HG03354 (cell line): ENCODE results near the gene EVX2.

Source experiments
- ATAC-seq: cut with Tn5 transposase; IDR thresholded peaks from one replicate; pipeline ENCODE4 v1.9.1; 2021; ENCODE audit warnings: mild to moderate bottlenecking; ENCODE audit not compliant: unreplicated experiment, poor library complexity, severe bottlenecking

EVX2 gene

DNA sequence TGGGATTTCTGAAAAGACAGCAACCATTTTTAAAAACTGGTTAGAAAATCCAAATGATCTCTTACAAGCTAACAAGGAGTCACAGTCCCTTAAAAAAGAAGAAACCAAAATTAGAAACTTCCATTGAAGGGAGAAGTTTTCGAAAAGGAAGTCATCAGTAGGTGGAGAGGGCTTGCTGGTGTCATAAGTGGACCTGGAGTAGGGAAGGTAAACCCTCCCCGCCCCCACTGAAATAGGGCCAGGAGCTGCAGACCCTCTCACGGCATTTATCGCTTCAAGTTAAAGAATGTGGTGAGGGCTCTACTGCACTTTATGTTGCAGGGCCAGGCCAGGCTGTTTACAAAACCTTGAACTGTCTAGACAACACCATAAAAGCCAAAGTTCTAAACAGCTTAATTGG lies 26.2 kb upstream of the EVX2 start:
- ATAC-seq, result no peak

DNA sequence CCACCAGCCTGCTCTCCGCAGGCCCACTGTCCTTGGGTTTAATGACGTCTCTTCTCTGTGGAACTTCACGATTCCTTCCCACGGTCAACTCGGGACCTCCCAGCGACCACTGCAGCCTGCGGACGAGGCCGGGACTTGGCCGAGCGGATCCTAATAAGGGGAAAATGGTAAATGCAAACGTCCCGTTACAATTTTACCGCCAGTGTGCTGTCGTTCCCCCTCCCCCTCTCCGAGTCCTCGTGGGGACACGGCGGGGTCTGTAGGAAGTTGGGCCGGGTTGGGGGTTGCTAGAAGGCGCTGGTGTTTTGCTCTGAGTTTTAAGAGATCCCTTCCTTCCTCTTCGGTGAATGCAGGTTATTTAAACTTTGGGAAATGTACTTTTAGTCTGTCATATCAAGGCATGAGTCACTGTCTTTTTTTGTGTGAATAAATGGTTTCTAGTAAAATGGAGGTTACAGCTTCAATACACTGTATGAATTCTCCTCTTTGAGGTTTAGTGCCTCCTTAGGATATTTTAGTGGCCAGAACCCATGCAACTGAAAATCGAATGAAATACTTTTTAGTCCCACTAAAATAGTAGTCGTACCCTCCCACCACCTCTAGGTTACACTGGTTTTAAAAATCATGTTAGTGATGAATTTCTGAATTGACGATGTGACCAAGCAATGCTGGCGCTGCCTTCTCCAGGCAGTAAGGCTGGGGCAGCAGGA lies 25.6 kb upstream of the EVX2 start:
- no peak for ATAC-seq

GRCh38 chr2:176107731-176108181 lies 24.0 kb upstream of the EVX2 start:
- no peak for ATAC-seq

DNA sequence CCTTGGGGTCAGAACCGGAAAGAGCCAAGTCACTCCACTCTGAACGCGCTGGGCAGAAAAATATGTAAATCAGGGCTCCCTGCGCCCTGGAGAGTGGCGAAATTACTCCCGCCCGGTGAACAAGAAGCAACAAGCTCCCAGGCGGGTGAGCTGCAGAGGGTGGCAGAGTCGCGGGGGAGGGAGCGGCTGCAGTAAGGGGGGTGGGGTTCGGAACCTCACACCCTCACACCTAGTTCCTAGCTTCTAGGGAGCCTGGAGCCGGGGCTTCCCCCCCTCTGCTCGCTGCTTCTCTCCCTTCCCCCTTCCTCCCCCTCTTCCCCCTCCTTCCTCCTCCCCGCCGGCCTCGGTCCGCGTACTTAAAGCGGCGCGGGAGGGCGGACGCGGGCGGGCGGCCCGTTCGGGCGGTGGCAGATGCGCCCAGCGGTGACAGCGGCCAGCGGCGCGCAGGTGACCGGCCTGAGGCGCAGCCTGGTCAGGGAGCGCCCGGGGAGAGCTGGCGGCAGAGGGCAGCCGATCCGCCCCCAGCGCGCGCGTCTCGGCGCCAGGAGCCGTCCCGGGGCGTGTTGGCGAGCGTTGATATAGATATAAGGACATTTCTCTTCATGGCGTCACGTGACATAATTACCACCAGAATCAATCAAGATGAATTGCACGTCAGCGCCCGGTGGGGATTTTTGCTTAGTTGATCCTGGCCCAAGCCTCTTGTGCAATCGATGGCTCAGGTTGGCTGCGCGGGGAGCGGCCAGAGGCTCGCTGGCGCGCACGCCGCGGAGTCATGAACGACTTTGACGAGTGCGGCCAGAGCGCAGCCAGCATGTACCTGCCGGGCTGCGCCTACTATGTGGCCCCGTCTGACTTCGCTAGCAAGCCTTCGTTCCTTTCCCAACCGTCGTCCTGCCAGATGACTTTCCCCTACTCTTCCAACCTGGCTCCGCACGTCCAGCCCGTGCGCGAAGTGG lies 23.1 kb upstream of the EVX2 start, which contains the start of gene HOXD11:
HOXD11 (plus strand) TSS at position 700 of the 959 bp plus-strand sequence; CDS start at position 776, 76 bp downstream.
- ATAC-seq, result no peak

DNA sequence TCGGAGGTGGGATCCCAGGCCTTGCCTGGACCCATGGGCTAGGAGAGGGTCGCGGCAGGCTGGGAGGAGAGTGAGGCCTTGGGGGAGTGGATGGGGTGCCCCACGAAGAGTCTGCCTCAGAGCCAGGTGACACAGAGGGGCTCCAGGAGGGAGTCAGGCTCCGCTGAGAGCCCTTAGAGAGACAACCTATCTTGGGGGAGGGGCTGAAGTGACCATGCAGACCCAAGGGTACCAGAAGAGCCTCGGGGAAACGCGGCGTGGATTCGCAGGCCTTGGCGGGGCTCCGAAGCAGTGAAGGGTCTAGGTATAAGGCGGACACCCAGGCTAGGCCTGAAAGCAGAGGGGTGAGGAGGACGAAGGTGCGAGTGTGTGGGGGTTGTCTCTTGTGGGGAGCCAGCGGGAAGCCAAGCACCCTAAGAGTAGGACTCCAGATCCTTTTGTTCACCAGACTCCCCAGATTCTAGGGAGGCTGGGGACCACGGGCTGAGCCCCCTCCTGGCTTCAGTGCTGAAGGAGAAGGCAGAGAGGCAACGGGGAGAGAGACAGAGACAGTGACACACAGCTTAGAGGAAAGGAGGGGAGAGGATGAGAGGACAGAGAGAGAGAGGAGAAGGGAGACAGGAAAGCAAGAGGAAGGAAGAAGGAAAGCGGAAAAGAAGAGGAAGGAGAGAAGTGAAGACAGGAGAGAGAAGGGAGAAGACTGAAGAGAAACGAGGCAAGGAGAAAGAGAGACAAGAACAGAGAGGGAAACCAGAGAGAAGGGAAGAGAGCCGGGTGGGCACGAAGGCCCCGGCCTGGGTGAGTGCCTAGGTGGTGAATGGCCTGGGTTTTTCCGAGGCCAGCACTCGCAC lies 22.2 kb upstream of the EVX2 start:
- ATAC-seq, result no peak

DNA sequence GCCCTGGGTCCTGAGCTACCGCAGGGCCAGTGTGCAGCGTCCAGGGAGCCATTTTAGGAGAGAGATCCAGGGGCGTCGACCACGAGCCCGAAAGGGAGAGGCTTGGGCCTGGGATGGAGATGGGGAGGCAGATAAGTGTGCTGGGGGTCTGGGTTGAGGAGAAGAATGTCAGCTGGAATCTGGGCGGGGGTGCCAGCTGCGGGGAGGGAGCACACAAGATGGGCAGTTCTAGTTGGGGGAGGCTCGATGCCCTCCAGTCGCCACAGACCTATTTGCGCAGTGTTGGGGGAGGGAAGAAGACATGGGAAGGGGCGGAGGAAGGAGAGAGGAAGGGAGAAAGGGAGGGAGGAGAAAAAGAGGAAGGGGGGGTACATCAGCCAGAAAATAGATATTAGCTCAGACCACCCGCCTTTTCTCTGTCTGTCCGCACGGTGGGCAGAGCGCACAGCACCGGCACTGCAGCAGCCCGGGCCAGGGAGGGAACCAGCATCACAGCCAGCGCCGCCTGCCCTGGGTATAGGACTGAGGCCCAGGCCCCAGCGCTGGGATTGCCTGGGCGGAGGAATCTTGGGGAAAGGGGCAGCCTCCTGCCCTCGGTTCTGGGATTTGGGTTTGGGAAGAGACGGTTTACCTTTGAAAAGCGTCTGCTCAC lies 21.4 kb upstream of the EVX2 start:
- ATAC-seq, result no peak

DNA sequence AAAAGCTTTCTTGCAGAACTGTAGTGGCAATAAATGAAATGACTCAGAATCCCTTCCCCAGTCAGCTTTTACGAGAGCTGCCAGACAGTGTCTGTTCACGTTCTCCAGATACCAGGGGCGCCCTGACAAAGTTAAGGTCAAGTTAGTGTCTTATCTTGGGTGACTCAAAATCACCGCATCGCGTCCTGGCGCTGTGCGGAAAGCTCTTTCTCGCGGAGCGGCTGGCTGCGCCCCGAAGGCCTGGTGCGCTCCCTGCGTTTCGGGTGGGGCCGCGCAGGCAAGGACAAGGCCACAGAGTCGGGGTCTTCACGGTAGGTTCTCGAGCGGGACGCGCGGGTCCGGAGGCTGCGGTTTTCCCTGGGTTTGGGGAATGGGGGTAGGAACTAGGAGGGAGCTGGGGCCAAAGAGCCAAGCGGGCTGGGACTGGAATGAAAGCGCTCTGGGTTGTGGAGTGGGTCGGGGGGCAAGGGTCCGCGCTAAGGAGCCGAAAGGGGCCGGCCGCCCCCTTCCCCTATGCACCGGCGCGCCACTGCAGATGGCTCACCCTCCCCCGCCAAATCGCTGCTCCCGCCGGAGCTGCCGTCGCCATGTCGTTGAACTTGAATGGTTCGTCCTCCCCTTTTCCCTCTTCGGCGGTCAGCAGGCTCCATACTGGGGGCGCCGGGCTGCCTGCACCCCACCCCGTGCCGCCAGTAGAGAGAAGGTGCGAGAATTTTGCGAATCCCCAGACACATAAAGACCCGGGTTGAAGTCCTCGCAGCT lies 20.7 kb upstream of the EVX2 start:
- no peak for ATAC-seq

DNA sequence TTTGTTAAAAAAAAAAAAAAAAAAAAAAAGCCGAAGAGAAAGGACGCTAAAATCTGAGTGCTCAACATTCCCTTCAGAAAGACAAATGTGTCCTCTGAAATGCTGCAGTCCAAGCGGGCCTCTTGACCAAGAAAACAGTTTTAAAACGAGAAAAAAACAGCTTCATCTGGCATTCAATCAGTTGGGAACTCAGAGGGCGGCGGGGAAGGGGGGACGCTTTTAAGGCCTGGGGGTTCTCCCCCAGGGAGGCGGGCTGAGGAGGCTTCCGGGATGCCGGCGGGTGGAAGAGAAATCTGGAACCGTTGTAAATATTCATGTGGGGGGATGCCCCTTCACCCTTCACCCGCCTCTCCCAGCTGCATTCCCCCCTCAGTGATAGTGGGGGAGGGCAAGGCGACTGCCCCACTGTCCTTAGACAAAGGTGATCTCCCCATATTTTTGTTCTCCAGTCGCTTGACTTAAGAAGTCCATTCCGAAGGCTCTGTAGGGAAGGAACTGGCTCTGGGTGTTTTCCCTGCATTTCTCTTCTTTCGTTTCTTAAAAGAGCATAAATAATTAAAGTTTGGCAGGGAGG lies 20.1 kb upstream of the EVX2 start:
- no peak for ATAC-seq

DNA sequence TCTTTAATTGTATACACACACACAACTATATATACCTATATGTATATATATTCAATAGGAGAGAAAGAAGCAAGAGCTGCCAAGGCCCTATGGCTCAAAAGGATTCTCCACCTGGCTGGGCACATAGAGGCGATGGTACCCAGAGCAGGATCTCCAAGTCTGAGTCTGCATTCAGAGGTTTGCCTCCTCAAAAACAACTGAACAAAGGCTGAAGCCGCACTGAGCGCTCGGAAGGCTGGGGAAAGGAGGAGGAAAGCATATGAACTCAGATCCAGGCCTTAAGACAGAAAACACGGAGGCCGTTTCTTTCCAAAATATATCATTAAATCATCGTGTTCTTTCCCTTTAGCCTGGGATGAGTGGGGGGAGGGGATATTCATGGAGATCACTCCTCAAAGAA lies 19.4 kb upstream of the EVX2 start:
- ATAC-seq, result no peak

DNA sequence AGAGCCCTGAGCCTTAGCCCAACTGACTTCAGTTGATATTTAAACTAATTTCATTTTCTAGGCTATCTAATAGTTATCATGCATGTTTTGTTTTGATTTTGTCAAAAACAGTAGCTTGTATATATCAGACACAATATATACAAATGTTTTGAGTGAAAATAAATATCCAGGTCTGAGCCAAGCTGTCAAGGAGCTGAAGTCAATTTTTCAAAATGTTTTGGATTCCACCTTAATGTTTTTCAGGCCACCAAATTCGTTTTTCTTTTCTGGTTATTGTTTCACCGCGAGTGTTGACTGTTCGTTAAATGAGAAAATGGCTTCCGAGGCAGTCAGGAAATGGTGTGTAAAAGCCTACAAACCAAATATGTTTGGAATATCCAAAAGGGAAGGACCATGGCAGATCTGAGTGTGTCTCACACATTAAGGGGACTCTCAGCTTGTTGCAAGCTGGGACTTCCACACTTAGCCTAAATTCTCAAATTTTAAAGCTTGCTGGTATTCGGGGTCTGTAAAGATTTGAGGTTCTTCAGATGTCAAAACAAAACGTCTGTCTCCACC lies 18.6 kb upstream of the EVX2 start:
- ATAC-seq, result no peak

- no peak for ATAC-seq
Observed at GRCh38 chr2:176101842-176102241, 18.1 kb upstream of the EVX2 start.

DNA sequence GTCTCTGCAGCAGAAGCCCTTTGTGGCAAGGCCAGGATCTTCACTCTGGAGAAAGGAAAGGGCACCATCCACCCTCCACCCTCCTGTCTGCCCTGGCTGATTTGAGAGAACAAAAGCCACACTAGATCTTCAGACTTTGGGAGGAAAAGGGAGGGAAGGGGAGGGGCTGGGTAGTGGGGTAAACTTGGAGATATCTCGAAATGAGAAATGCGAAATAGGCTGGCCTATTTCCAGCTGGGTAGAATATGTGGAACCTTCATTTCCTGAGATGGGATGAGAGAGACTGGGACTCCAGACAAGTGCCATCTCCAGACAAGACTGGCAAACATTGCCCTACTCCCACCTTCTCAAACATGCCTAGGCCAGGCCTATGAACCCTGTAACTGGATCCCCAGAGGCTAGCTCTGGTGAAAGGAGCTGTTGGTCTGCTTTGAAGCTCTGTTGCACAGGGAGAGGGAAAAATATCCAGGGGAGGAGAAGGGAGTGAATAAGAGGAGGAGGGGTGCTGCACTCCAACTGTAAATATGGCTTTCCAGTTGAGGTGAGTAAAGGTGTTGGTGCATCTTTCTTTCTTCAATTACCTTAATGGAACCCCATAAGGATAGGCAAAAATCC lies 17.6 kb upstream of the EVX2 start:
- ATAC-seq, result no peak

DNA sequence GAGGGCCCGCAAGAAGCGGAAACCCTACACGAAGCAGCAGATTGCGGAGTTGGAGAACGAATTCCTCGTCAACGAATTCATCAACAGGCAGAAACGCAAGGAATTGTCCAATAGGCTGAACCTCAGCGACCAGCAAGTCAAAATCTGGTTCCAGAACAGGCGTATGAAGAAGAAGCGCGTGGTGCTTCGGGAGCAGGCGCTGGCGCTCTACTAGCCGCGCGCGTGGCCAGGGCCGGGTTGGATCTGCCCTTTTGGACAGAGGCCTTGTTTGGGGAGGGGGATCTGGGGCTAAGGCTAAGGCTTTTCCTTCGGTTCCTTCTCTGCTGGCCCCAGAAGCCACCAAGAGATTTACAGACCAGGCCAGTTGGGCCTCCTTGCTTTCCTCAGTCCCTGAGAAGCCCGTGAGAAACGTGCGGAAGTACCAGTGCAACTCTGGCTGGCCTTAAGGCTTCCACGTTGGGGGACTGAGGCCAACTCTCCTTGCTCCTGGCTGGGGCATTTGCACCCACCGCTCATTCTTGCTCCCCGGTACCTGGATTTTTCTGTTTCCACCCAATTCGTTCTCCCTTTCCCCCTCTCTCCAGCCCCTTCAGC lies 16.9 kb upstream of the EVX2 start:
- ATAC-seq, result no peak

GRCh38 chr2:176099728-176100546 lies 16.2 kb upstream of the EVX2 start, which contains the start of gene HOXD12:
HOXD12 (plus strand) TSS chr2:176099795; CDS start chr2:176099802, 7 bp downstream.
- ATAC-seq, result no peak

GRCh38 chr2:176099159-176099727 lies 15.5 kb upstream of the EVX2 start:
- ATAC-seq, result no peak
